Renal pelvis (tissue), 4 donors: Measurements from ENCODE around the gene CST8. TPM values are rescaled to one million over a fixed set of nuclear protein-coding genes. Genes with fewer than 3 reads are reported as not detected.

ENCODE experiments used
- DNase-seq: peaks from one replicate; pipeline ENCODE4 v3.0.0-alpha.2; 2013
- polyA plus RNA-seq, 3 donors: library from polyadenylated mRNA; unstranded; fragments of 120-200 nt; gene quantifications; one replicate each; pipeline ENCODE4 v1.2.1, GENCODE V29; 2013; ENCODE audit not compliant: insufficient read length in 3 of 3

The CST8 gene
- polyA plus RNA-seq, 3 donors = not detected

DNA sequence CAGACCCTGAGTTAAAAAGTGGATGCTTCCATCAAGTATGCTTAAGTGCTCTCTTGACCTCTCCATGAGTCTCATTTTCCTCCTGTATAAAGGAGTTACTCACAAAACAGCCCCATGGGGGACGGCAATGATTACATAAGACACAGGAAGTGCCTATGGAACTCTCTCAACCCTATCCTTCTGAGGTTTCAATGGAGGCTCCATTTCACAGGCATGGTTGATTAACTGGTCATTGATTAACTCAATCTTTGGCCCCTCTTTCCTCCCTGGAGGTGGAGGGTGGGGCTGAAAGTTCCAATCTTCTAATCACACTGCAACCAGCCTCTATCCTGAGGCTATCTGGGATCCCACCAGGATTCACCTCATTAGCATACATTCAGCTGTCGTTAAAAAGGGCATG is 29.3 kb downstream of the CST8 start:
- peak; percentile 33 for DNase-seq

- DNase-seq = no peak
Measured at GRCh38 chr20:23524146-23524545, 33.2 kb downstream of the CST8 start.

DNA sequence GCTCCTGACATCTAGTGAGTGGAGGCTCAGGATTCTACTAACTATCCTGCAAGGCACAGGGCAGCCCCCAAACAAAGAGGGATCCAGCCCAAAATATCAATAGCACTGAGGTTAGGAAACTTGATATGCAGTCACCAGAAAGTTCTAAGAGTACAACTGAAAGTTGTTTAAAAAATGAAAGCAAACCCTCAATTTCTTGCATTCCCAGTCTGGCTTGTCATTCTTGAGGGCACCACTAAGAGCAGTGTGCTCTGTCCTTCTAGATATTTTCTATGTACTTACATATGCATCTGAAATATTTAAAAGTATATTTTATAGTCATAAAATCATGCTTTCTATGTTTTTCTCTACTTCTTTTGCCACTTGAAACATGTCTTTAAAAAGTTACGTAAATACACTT is 35.9 kb downstream of the CST8 start:
- DNase-seq = no peak

GRCh38 chr20:23528867-23529431 is 38.0 kb downstream of the CST8 start:
- DNase-seq = no peak

GRCh38 chr20:23530937-23531567 is 40.1 kb downstream of the CST8 start:
- no peak for DNase-seq

GRCh38 chr20:23532533-23532932 is 41.6 kb downstream of the CST8 start:
- no peak for DNase-seq

DNA sequence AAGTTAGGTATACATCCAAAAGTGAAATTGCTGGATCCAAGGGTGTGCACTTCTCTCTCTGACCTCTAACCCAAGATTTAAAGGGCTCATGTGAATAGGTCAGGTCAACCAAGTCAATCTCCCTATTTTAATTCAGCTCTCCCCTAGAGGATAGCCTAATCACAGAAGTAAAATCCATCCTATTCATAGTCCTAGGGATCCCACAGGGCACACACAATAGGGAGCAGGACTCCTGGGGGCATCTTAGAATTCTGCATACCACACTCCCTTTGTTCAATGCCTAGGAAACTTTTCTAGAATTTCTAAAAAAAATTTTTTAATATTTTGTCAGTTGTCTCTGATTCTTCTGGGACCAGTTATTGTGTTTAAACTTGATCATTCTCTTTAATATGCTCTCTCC is 42.2 kb downstream of the CST8 start:
- DNase-seq = no peak

GRCh38 chr20:23534801-23535593 is 44.1 kb downstream of the CST8 start:
- no peak for DNase-seq

DNA sequence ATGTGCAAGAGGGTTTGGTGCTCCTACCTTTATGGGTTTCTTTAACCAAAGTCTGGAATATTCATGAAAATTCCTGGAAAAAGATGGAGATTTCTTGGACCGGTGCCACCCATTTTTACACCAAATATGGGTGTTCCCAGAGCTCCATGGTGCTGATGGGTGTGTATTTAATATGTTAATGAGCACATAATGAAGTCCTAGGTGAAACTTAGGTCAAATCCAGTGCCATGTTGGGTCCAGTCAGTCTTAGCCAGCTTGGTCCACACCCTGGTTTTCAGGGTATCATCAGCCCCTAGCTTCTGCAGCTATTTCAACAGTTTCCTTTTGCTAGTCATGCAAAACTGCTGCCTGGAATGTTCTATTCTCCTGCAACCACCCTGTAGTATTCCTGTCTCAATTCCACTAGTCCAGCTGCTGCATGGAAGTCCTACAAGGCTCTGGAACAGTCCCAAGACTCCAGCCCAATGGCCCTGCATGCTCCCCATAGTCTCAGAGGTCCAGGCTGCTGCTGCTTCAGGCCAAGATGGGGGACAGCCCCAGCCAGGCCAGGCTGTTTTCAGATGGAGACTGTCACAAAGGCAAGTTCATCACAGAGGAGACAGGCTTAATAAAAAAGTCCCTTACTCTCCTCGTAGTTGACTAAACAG is 45.5 kb downstream of the CST8 start:
- no peak for DNase-seq

DNA sequence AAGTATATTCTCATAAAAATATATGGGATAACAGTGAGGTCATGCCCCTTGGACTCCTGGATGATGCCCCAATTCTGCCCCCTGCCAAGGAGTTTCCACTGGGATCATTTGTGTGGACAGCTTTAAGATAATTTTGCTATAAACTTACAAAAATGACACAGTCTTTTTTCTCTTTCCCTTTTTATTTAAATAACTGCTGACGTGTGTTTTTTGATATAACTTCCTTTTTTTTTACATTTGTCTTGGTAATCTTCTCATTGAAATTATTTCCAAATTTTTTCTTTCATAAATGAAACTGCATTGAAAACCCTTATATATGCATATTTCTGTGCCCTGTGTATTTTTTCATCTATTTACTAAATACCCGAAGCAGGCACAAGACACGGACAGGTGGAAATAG is 46.1 kb downstream of the CST8 start:
- DNase-seq = no peak

GRCh38 chr20:23540624-23541023 is 49.7 kb downstream of the CST8 start:
- DNase-seq = no peak

- no peak for DNase-seq
Measured at GRCh38 chr20:23541330-23541729, 50.4 kb downstream of the CST8 start.

DNA sequence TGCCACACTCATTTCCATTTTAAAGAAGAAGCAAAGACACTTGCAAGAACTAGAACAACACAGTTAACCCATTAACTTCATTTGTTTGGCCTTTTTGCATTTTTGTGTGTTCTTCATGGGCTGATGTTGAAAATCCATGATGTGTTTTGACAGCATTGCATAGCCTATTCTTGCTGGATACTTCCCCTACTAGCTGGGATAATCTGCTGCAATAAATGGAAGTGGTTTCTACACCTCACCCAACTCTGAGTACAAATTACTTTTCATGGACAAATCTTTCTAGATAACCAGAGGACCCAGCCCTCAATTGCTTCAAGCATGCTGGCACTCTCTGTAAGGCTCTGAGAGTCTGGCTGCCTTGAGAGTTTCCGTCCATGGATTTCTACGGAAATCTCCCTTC is 50.9 kb downstream of the CST8 start:
- DNase-seq = no peak

DNA sequence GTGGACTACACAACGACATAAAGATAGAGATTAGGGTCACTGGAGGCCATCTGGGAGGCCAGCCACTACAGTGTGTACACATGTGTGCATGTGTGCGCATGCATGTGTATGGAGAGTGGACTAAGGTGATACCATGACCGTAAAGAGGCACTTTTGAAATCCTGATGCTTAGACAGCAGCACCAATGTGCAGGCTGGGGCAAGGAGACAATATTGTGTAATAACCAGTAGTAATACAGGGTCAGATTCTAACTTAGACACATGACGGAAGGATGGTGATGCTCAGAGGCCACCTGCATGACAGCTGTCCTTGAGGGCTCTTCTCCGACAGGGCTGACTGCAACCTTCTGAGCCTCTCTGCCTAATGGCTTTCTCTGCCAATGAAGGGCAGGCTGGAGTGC is 51.9 kb downstream of the CST8 start:
- no peak for DNase-seq

GRCh38 chr20:23544133-23544532 is 53.2 kb downstream of the CST8 start:
- no peak for DNase-seq

Other genes with a start within 250 kb of the CST8 start
- 10 to 100 TPM; 17.3 to 22.4 (median 22.0) TPM for gene NXT1, start 140.3 kb upstream of the CST8 start, polyA plus RNA-seq
- gene GZF1, start 128.9 kb upstream of the CST8 start, polyA plus RNA-seq = 10 to 100 TPM; 13.1 to 17.6 (median 17.5) TPM
- gene NAPB, start 69.6 kb upstream of the CST8 start, polyA plus RNA-seq = 10 to 100 TPM; 14.3 to 23.5 (median 21.0) TPM
- not detected for gene CSTL1, start 51.4 kb upstream of the CST8 start, polyA plus RNA-seq
- gene CST11, start 38.2 kb upstream of the CST8 start, polyA plus RNA-seq = under 1 TPM in 1 of 3 donors, not detected in 2; 0.26 TPM
- not detected for gene CST9L, start 77.4 kb downstream of the CST8 start, polyA plus RNA-seq
- under 1 TPM in 1 of 3 donors, not detected in 2; 0.10 TPM for gene CST9, start 114.8 kb downstream of the CST8 start, polyA plus RNA-seq
- 100 to 1,000 TPM; 149 to 208 (median 172) TPM for gene CST3, start 146.8 kb downstream of the CST8 start, polyA plus RNA-seq
- not detected for gene CST4, start 197.9 kb downstream of the CST8 start, polyA plus RNA-seq